SIG-M5 (cell line): ENCODE results near the gene SNAPC2.
"Not testable (repeated sequence)": the region's sequence is repeated elsewhere in the genome, so short reads cannot be mapped to it uniquely, and the experiment has no call there.

Experiments used
- DNase-seq: peaks from one replicate; lab custom pipeline; 2025; lab: John Stamatoyannopoulos, UW

SNAPC2 gene

GRCh38 chr19:7921302-7921966 lies 1.3 kb downstream of the SNAPC2 start:
- DNase-seq, result no peak

DNA sequence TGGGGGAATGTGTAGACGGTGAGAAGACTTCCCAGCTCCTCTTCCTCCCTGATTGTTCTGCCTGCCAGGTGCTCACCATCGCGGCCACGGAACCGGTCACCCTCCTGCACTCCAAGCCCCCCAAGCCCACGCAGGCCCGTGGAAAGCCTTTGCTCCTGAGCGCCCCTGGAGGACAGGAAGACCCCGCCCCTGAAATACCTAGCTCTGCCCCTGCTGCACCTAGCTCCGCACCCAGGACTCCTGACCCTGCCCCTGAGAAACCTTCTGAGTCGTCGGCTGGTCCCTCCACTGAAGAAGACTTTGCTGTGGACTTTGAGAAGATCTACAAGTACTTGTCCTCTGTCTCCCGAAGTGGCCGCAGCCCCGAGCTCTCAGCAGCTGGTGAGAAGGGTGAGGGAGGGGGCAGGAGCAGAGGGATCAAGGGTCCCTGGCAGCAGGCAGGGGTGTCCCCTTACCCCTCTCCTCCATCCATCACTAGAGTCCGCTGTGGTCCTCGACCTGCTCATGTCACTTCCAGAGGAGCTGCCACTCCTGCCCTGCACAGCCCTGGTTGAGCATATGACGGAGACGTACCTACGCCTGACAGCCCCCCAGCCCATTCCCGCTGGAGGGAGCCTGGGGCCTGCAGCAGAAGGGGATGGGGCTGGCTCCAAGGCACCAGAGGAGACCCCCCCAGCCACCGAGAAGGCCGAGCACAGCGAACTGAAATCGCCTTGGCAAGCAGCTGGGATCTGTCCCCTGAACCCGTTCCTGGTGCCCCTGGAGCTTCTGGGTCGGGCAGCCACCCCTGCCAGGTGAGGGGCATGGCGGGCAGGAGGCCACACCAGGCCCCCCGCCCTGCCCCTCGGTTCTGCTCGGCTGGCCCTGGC lies 2.1 kb downstream of the SNAPC2 start:
- no peak for DNase-seq

- DNase-seq, result no peak
Observed at GRCh38 chr19:7922836-7923195, 2.7 kb downstream of the SNAPC2 start.

GRCh38 chr19:7923295-7924191 lies 3.4 kb downstream of the SNAPC2 start:
- no peak for DNase-seq

- DNase-seq, result no peak
Observed at GRCh38 chr19:7924241-7924640, 4.1 kb downstream of the SNAPC2 start.

DNA sequence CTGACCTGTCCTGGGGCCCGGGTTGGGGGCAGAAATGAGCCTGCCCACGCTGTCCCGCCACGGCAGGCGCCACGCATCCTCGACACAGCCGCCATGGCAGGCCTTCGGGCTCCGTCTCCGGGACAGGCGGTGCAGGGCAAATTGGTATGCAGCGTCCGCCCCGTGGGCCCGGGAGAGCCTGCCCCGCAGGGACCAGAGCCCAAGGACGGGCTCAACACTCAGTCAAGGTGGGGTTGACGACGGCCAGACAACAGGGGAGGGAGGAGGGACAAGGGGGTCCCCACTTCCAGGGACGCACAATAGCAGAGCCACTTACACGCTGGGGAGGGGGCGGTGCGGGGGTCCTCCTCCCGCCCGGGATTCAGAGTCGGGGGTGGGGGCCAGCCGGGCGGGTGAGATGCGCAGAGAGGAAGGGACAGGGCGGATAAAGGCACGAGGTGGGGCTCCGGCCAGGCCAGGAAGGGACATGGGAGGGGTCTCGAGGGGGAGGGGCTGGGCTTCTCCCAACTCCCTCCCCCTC lies 4.6 kb downstream of the SNAPC2 start:
- no peak for DNase-seq

- no peak for DNase-seq
Observed at GRCh38 chr19:7925171-7925851, 5.2 kb downstream of the SNAPC2 start.

- no peak for DNase-seq
Observed at GRCh38 chr19:7926021-7926726, 6.0 kb downstream of the SNAPC2 start, which contains the start of gene CTXN1. CTXN1 (minus strand) TSS chr19:7926135; CDS start chr19:7925538, 597 bp downstream.

DNA sequence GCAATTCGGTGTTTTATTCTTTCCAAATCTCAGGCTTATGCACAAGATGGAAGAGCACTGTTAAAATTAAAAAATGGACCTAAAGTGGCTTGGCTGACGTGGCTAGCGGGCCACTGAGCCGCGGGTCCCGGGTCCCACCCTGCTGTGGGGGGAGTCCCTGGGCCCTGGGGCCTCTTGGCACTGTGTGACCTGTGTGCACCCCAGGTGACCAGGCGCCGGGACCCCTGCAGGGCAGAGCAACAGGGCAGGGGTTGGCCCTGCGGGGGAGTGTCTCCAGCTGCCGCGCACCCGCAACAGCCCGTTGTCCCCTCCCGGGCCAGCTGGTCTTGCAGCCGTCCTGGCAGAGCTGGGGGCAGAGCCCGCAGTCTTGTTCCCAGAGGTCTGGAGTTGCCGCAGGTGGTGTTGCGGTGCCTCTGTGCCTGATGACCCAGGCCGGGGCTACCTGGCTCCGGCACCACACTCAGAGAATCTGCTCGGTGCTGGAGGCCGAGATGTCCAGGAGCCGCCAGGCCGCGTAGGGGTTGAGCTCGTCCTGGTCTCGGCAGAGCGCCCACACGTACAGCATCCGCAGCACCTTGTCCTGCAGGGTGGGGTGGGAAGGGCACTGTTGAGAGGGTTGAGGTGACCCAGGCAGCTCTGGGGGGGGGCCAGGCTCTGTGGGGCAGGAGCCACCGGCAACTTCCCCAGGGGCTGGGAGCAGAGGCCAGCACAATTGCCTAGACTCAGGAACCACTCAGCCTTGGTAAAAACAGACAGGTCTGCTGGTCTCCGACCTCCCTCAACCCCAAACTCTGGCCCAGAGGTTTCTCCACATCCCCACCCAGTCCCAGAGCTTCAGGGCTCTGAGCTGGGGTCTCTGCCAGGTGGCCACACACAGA lies 6.8 kb downstream of the SNAPC2 start:
- DNase-seq, result no peak

GRCh38 chr19:7927605-7928333 lies 7.6 kb downstream of the SNAPC2 start:
- no peak for DNase-seq

GRCh38 chr19:7928334-7928706 lies 8.2 kb downstream of the SNAPC2 start:
- DNase-seq, result no peak

DNA sequence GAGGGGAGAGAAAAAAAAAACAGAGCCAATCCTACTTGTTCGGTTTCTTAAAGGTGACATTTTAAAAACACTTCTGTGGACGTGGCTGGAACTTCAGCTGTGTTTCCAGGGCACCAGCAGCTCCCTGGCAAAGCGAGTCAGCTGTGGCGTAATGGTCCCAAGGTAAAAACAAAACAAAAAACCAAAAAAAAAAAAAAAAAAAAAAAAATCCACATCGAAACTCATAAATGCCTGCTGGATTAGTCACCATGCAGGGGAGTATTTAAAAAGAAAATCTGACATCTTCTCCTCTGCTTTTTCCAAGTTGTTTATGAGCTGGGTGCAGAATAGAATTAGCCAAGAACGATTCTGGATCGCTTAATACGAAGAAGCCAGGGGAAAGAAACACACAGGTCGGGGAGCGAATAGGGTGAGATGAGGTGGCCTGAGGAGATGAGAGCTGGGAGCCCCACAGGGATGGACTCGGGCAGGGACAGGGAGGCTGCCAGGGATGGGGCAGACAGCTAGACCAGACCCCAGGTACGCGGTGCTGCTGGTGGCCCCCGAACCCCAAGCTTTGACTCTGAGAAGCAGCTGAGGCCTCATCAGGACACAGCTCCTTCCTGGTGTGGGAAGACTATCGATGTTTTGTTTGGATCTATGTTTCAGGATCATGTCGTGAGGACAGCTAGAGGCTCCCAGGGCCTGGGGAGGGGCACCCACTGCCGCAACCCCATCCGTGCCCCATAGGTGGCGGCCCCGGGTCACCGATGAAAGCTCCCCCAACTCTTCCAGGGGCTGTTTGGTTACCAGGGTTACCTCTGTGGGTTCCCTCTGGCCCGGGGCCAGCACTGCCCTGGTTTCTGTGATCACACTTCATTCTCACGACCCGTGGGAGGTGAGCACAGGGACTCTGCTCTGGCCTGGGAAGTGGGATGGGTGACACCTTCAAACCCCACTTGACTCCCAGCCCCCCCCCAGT lies 8.9 kb downstream of the SNAPC2 start:
- no peak for DNase-seq

DNA sequence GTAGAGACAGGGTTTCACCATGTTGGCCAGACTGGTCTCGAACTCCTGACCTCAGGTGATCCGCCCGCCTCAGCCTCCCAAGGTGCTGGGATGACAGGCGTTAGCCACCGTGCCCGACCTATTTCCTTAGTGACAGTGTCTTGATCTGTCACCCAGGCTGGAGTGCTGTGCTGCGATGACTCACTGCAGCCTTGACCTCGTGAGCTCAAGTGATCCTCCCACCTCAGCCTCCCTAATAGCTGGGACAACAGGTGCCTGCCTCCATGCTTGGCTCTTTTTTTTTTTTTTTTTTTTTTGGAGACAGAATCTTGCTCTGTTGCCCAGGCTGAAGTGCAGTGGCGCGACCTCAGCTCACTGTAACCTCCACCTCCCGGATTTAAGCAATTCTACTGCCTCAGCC lies 9.9 kb downstream of the SNAPC2 start:
- DNase-seq, result not testable (repeated sequence)

GRCh38 chr19:7930765-7931164 lies 10.6 kb downstream of the SNAPC2 start:
- no peak for DNase-seq

GRCh38 chr19:7931221-7932061 lies 11.3 kb downstream of the SNAPC2 start:
- no peak for DNase-seq

DNA sequence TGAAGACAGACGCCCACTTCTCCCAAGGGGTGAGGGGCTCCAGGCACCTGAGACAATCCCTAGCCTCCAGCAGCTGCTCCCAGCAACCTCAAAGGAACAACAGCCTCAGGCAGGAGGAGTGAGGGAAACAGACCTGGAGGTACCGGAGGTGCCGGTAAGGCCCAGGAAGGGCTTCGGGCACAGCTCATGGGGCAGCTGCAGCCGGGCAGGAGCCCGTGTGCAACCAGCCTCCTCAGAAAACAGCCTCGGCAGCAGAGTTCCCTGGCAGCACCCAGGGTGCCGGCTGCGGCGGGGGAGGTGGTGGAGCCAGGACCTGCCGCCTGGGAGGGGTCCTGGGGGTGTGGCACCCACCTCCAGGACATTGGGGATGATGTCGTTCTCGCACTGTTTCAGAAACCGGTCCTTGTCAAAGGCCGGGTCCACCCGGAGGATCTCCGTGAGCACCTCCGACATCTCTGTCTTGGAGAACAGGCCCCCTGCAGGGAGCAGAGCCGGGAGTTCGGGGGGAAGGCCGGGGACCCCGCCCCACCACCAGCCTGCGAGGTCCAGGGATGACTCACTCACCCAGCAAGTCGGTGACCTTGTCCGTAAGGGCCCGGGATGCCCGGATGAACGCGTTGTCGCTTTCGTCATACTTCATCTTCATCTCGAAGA lies 12.3 kb downstream of the SNAPC2 start:
- no peak for DNase-seq

- DNase-seq, result no peak
Observed at GRCh38 chr19:7932930-7933300, 12.8 kb downstream of the SNAPC2 start.
